VCaP (cell line): ENCODE measurements around the gene UQCRH.
A peak's percentile ranks its signal among the peaks of the same experiment; 100 is the strongest.

Source experiments
- H3K27ac ChIP-seq: fragments of 450-650 bp; 2 replicates; pipeline ENCODE4 v1.5.1; 2017
- TF ChIP-seq, protein P1 (sequence below): fragments of 450-650 bp; conservative IDR thresholded peaks from 2 replicates; pipeline ENCODE4 v1.5.1; 2017; ENCODE audit warnings: mild to moderate bottlenecking, moderate library complexity

UQCRH gene

DNA sequence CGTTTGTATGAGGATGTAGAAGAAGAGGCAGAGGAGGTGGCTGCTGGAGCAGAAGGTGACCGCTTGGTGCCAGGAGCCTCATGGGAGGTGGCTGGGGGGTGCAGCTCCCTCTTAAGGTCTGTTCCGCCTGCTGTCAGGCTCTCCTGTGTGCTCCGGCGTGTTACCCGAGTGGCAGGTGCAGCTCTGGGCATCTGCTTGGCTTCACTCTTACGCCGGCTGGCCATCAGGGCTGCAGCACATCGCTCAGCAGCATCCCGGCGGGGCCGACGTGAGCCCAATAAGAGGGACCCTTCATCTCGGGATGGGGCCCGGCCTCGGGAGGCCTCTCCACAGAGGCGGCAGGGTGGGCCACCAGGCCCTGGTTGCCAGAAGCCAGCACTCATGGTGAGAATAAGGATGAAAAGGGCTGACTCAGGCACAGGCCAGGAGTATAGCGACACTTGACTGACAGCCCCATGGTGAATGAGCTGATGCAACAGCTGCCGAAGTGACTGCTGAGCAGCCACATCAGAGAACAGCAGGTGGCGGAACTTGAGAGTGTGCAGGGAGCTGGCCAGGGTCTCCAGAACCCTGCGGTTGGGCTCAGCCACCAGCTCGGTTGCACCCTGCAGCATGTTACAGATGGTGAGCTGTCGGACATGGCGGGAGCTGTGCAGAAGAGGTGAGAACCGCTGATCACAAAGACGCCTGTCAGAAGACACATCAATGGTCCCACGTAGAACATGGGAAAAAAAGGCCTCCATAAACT is 17.6 kb upstream of the UQCRH start:
- TF ChIP-seq, protein P1, sequence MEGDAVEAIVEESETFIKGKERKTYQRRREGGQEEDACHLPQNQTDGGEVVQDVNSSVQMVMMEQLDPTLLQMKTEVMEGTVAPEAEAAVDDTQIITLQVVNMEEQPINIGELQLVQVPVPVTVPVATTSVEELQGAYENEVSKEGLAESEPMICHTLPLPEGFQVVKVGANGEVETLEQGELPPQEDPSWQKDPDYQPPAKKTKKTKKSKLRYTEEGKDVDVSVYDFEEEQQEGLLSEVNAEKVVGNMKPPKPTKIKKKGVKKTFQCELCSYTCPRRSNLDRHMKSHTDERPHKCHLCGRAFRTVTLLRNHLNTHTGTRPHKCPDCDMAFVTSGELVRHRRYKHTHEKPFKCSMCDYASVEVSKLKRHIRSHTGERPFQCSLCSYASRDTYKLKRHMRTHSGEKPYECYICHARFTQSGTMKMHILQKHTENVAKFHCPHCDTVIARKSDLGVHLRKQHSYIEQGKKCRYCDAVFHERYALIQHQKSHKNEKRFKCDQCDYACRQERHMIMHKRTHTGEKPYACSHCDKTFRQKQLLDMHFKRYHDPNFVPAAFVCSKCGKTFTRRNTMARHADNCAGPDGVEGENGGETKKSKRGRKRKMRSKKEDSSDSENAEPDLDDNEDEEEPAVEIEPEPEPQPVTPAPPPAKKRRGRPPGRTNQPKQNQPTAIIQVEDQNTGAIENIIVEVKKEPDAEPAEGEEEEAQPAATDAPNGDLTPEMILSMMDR: no peak
- no peak overlapping the region for H3K27ac ChIP-seq

DNA sequence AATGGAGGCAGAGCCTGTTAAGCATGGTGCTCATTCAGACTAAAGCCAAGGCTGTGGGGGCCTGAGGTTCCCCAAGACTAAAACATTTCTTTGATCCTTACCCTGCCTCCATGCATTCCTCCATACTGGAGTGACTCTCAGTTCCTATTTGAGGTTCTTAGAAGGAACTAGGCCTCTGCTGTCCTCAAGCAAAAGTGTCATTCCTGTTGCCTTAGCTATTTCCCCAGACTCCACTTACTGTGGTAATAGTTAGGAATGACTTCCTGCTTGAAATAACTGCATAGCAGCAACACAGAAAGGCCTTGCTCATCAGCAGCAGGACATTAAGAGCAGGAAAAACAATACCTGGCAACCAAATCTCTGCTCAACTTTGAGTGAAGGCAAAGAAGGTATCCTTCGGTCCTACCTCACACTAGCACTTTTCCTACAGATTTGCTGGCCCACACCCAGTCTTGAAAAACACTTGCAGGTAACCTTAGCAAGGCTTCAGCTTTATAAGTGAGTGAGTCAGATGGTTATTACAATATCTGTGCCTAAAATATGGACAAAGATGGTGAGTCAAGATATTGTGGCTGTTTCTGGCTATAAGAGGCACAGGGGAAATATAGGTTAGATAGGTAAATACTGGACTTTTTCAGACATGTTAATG is 14.9 kb upstream of the UQCRH start:
- H3K27ac ChIP-seq: no peak overlapping the region
- TF ChIP-seq, protein P1: no peak

DNA sequence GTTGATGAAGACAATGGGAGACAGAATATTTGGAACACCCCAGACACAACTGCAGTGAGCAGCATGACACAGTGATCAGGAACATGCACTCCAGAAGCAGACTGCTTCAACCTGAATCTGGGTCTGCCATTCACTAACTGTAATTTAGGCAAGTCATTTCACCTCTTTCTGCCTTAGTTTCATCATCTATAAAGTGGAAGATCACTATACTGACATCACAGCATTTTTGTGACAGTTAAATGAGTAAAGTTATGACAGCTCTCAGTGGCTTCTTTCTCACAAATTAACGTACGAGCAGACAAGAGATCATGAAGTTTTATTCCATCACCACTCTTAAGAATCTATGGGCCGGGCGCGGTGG is 14.4 kb upstream of the UQCRH start:
- TF ChIP-seq, protein P1: no peak
- no peak overlapping the region for H3K27ac ChIP-seq

DNA sequence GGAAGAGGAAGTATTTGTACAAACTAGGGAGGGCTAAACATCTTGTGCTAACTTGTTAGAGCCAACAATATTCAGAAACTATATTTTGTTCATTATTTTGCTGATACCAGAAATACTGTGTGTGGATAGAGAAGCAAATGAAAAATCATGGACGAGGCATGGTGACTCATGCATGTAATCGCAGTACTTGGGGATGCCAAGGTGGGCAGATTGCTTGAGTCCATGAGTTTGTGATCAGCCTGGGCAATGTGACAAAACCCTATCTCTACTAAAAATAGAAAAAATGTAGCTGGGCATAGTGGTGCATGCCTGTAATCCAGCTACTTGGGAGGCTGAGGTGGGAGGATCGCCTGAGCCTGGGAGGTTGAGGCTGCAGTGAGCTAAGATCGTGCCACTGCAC is 13.5 kb upstream of the UQCRH start:
- H3K27ac ChIP-seq: no peak overlapping the region
- TF ChIP-seq, protein P1: no peak

DNA sequence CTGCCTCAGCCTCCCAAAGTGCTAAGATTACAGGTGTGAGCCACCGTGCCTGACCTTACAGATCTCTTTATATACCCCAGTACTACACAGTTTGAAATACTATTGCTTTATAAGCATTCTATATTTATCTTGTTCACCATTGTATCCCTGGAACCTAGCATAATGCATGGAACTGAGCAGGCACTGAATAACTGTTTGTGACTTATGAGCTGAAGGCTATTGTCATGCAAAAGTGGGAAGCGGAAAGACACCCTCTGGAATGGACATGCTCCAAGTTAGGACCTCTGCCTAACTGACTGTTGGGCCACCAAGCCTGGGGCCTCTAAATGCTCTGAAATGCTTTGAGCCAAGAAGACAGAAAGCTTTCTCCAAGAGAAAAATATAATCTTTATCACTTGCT is 8.2 kb upstream of the UQCRH start:
- TF ChIP-seq, protein P1: no peak
- H3K27ac ChIP-seq: no peak overlapping the region

DNA sequence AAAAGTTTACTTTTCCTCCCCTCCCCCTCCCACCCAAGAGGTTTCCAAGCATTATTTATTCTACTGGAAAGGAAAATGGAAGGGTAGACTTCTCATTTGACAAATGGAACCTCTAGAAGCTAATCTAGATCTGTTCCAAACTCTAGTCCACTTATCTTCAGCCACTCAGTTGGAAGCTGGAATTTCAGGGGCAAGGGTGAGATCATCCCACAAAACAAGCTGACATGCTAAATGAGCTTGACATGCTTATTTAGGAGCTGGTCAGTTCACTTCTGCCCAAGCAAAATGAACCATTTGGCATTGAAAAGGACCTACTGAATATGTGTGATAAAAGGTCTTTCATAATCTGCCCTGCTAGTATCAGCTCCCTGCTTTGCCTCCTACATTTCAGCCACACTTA is 5.1 kb upstream of the UQCRH start:
- no peak overlapping the region for H3K27ac ChIP-seq

DNA sequence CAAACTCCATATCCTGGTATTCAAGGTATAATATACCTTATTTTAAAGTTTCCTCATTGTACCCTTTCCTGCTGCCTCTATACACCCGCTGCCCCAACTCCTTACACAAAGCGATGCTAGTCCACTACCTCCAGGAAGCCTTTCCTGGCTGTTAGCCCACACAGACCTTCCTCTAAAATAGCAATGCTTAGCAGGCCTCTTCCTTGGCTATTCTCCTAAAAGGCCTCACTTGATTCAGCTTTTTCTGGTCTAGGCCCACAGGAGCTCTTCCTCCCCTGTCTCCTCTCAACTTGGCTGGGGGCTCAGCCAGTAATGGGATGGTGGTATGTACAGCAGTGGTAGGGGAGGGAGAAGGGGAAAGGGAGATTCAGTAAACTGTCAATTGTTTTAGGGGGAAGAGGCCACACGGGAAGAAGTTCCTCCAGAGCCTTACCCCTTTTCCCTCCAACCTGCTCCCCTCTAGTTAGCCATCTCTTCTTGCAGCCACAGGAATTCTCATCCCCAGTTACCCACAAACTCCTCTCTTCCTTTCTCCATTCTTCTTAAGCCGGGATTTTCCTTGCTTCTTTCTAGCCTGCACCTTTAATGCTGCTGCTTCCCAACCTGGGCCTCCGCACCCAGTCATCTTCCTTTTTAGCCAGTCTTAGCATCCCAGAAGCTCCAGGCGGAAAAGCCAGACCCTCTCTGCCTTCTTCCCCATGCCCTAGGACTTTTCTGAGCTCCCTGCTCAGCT is 2.7 kb upstream of the UQCRH start:
- peak overlapping the region; percentile 98 for H3K27ac ChIP-seq
- TF ChIP-seq, protein P1: no peak

More for the DNA sequence above, 5.1 kb upstream of the UQCRH start:
- TF ChIP-seq, protein P1: no peak
